ENCODE data around the gene PTGIR. TPM values are rescaled to one million over a fixed set of nuclear protein-coding genes. Genes with fewer than 3 reads are reported as not detected.

PTGIR gene
- total RNA-seq, 1 experiment from 2014 or later: 0.24 TPM

GRCh38 chr19:46601318-46602224 lies 23.3 kb downstream of the PTGIR start, which contains the start of gene CALM3:
TSS of gene CALM3 (plus strand) at chr19:46601330. CDS start at chr19:46601435, 105 bp downstream.
- CTCF ChIA-PET: interaction anchor here (0.6 to 6.1 kb wide), 18 partner anchors 10 to 785 kb away, joined by 3 to 53 read pairs (median 6); partner anchors contain the start of genes CCDC8, DACT3 and PPP5C
- H3K9me3 Mint-ChIP-seq: peaks cover 11% of the 10 kb centered on the region
- H3K4me3 Mint-ChIP-seq: peak within 1 kb of the TSS; percentile 88
- H3K4me1 Mint-ChIP-seq: peaks cover 27% of the 10 kb centered on the region
- TF ChIP-seq E2F5 (CRISPR knock-in tag; IDR thresholded peaks at IDR 0.05): peak; percentile 8; the same call in 1 of the 2 replicates
- 0 out of 2 replicates have a peak, but pooled peaks have one; percentile 13 for TF ChIP-seq TP53 (CRISPR knock-in tag; IDR thresholded peaks at IDR 0.05)
- TF ChIP-seq ZNF425 (CRISPR knock-in tag; conservative IDR thresholded peaks at IDR 0.05): no peak
- 0 out of 2 replicates have a peak, but pooled peaks have one; percentile 5 for TF ChIP-seq GABPB1 (CRISPR knock-in tag; IDR thresholded peaks at IDR 0.05)
- no peak for TF ChIP-seq NR2C2 (CRISPR knock-in tag; IDR thresholded peaks at IDR 0.05)
- TF ChIP-seq CREM (CRISPR knock-in tag; IDR thresholded peaks at IDR 0.05): no peak
- TF ChIP-seq EMX1 (CRISPR knock-in tag; IDR thresholded peaks at IDR 0.05): no peak
- TF ChIP-seq KAT7 (CRISPR knock-in tag; IDR thresholded peaks at IDR 0.05; ENCODE audit: borderline replicate concordance): 0 out of 2 replicates have a peak, but pooled peaks have one; percentile 35
- TF ChIP-seq USF2 (CRISPR knock-in tag; IDR thresholded peaks at IDR 0.05): no peak
- no peak for TF ChIP-seq SOX15 (CRISPR knock-in tag; IDR thresholded peaks at IDR 0.05)
- TF ChIP-seq PRDM15 (CRISPR knock-in tag; IDR thresholded peaks at IDR 0.05): no peak
- ATAC-seq: no peak
- no peak for DNase-seq (ENCODE audit: low spot score)
- no peaks in the 10 kb centered on the region; the same call in 1 of the 2 replicates for H3K27me3 Mint-ChIP-seq (ENCODE audit: low read depth)
- peak within 1 kb of the TSS; percentile 100 for H3K27ac Mint-ChIP-seq
- H3K36me3 Mint-ChIP-seq: peaks cover 8% of the 10 kb centered on the region
- POLR2A ChIA-PET: interaction anchor here (0.6 to 1.3 kb wide), 12 partner anchors 9 to 198 kb away, joined by 3 to 9 read pairs (median 4); no protein-coding TSS in a partner anchor

- peak overlapping the region; percentile 100 for H3K27ac Mint-ChIP-seq
- H3K9me3 Mint-ChIP-seq: peaks cover 11% of the 10 kb centered on the region
- ATAC-seq: peak; percentile 89
- TF ChIP-seq ARID4B (CRISPR knock-in tag; IDR thresholded peaks at IDR 0.05; ENCODE audit: borderline replicate concordance): 0 out of 2 replicates have a peak, but pooled peaks have one; percentile 46
- TF ChIP-seq USF1 (CRISPR knock-in tag; IDR thresholded peaks at IDR 0.05): peak; percentile 59; the same call in 1 of the 2 replicates
- TF ChIP-seq SOX15 (CRISPR knock-in tag; IDR thresholded peaks at IDR 0.05): peak; percentile 52; the same call in 1 of the 2 replicates
- no peak for TF ChIP-seq ATF3 (CRISPR knock-in tag; conservative IDR thresholded peaks at IDR 0.05)
Observed at GRCh38 chr19:46600384-46601317, 24.2 kb downstream of the PTGIR start.

More at GRCh38 chr19:46600384-46601317, 24.2 kb downstream of the PTGIR start:
- Mint-ChIP-seq H3K27me3 (ENCODE audit: low read depth) (no peaks in the 10 kb centered on the region; the same call in 1 of the 2 replicates), H3K36me3 (peaks cover under 1% of the 10 kb centered on the region; the same call in 1 of the 2 replicates), H3K4me1 (peaks cover 27% of the 10 kb centered on the region), H3K4me3 (peak overlapping the region; percentile 88)
- peak; percentile 96 for DNase-seq (ENCODE audit: low spot score)
- ChIA-PET CTCF (interaction anchor here (0.6 to 6.1 kb wide), 23 partner anchors 10 to 784 kb away, joined by 3 to 53 read pairs (median 5); partner anchors contain the start of genes CCDC8, CCDC9, DACT3 and PPP5C), POLR2A (interaction anchor here (0.5 to 1.3 kb wide), 16 partner anchors 10 to 340 kb away, joined by 3 to 9 read pairs (median 4); no protein-coding TSS in a partner anchor)
